HG03175 (cell line): Measurements from ENCODE around the gene CEP295NL.
"Not testable (repeated sequence)": the region's sequence is repeated elsewhere in the genome, so short reads cannot be mapped to it uniquely, and the experiment has no call there.

ENCODE experiments used
- ATAC-seq: cut with Tn5 transposase; IDR thresholded peaks from one replicate; pipeline ENCODE4 v1.9.1; 2021; ENCODE audit warnings: mild to moderate bottlenecking, moderate library complexity; ENCODE audit not compliant: unreplicated experiment

The CEP295NL gene

GRCh38 chr17:78929908-78930775 is 27.1 kb upstream of the CEP295NL start:
- ATAC-seq, result no peak

- ATAC-seq, result no peak
Observed at GRCh38 chr17:78925662-78926555, 22.9 kb upstream of the CEP295NL start.

GRCh38 chr17:78925234-78925633 is 22.2 kb upstream of the CEP295NL start, which contains the start of gene TIMP2:
Gene TIMP2 (minus strand): TSS chr17:78925387. CDS start chr17:78925088, 299 bp downstream.
- no peak for ATAC-seq

GRCh38 chr17:78924481-78925151 is 21.6 kb upstream of the CEP295NL start:
- ATAC-seq, result no peak

- ATAC-seq, result no peak
Observed at GRCh38 chr17:78923660-78924453, 20.9 kb upstream of the CEP295NL start.

GRCh38 chr17:78922816-78923498 is 20.0 kb upstream of the CEP295NL start:
- no peak for ATAC-seq

GRCh38 chr17:78921437-78921971 is 18.5 kb upstream of the CEP295NL start:
- ATAC-seq, result no peak

- no peak for ATAC-seq
Observed at GRCh38 chr17:78920528-78920927, 17.5 kb upstream of the CEP295NL start.

- no peak for ATAC-seq
Observed at GRCh38 chr17:78919861-78920450, 17.0 kb upstream of the CEP295NL start.

GRCh38 chr17:78918979-78919378 is 16.0 kb upstream of the CEP295NL start:
- no peak for ATAC-seq

GRCh38 chr17:78917451-78918275 is 14.7 kb upstream of the CEP295NL start:
- no peak for ATAC-seq

GRCh38 chr17:78915872-78916632 is 13.1 kb upstream of the CEP295NL start:
- ATAC-seq, result no peak

- ATAC-seq, result no peak
Observed at GRCh38 chr17:78913115-78913514, 10.1 kb upstream of the CEP295NL start.

GRCh38 chr17:78912082-78912481 is 9.1 kb upstream of the CEP295NL start:
- ATAC-seq, result no peak

GRCh38 chr17:78911543-78911942 is 8.5 kb upstream of the CEP295NL start:
- ATAC-seq, result not testable (repeated sequence)

- no peak for ATAC-seq
Observed at GRCh38 chr17:78910497-78911284, 7.7 kb upstream of the CEP295NL start.

GRCh38 chr17:78908426-78908825 is 5.4 kb upstream of the CEP295NL start:
- no peak for ATAC-seq
